H9 (cell line): ENCODE results near the gene OR13C8. TPM values are rescaled to one million over a fixed set of nuclear protein-coding genes. Genes with fewer than 3 reads are reported as not detected.

Experiments used
- DNase-seq: peaks from one replicate; pipeline ENCODE4 v3.0.0-alpha.2; 2017
- H2AFZ ChIP-seq: one replicate; pipeline ENCODE4 v1.6.1; 2013; ENCODE audit warnings: mild to moderate bottlenecking, low read length, control low read depth, moderate library complexity
- H2AK5ac ChIP-seq: 2 replicates; pipeline ENCODE4 v1.6.1; 2013; ENCODE audit warnings: low read length, control low read depth, mixed read lengths; ENCODE audit not compliant: insufficient read length
- H2BK120ac ChIP-seq: one replicate; pipeline ENCODE4 v1.6.1; 2013; ENCODE audit warnings: low read depth, mild to moderate bottlenecking, low read length, control low read depth, inconsistent platforms; ENCODE audit not compliant: poor library complexity, severe bottlenecking
- H2BK12ac ChIP-seq: 2 replicates; pipeline ENCODE4 v1.6.1; 2013; ENCODE audit warnings: low read length, control low read depth, mixed read lengths, low read depth; ENCODE audit not compliant: insufficient read length
- H2BK15ac ChIP-seq: 2 replicates; pipeline ENCODE4 v1.6.1; 2013; ENCODE audit warnings: low read depth, low read length, control low read depth
- H2BK20ac ChIP-seq: one replicate; pipeline ENCODE4 v1.6.1; 2013; ENCODE audit warnings: low read depth, mild to moderate bottlenecking, low read length, control low read depth, inconsistent platforms; ENCODE audit not compliant: poor library complexity, severe bottlenecking
- H2BK5ac ChIP-seq: 2 replicates; pipeline ENCODE4 v1.6.1; 2013; ENCODE audit warnings: low read length, control low read depth, mixed read lengths; ENCODE audit not compliant: insufficient read length
- H3K14ac ChIP-seq: 2 replicates; pipeline ENCODE4 v1.6.1; 2013; ENCODE audit warnings: low read length, control low read depth; ENCODE audit not compliant: insufficient read depth
- H3K18ac ChIP-seq: 2 replicates; pipeline ENCODE4 v1.6.1; 2013; ENCODE audit warnings: low read depth, mild to moderate bottlenecking, mixed read lengths, low read length, control low read depth; ENCODE audit not compliant: insufficient read length
- H3K23ac ChIP-seq: 2 replicates; pipeline ENCODE4 v1.6.1; 2013; ENCODE audit warnings: low read length, control low read depth, mixed read lengths, low read depth; ENCODE audit not compliant: insufficient read length
- H3K23me2 ChIP-seq: 2 replicates; pipeline ENCODE4 v1.6.1; 2013; ENCODE audit warnings: low read depth, mild to moderate bottlenecking, mixed read lengths, low read length, control low read depth; ENCODE audit not compliant: insufficient read length, poor library complexity, severe bottlenecking
- H3K27ac ChIP-seq: 2 replicates; pipeline ENCODE4 v1.5.1; 2013; ENCODE audit warnings: low read length, control low read depth, mixed read lengths, low read depth; ENCODE audit not compliant: insufficient read length
- H3K27me3 ChIP-seq: 2 replicates; pipeline ENCODE4 v1.6.1; 2013; ENCODE audit warnings: low read length, control low read depth, inconsistent platforms; ENCODE audit not compliant: insufficient read depth
- H3K4ac ChIP-seq: 2 replicates; pipeline ENCODE4 v1.6.1; 2013; ENCODE audit warnings: low read depth, mild to moderate bottlenecking, control low read depth, inconsistent platforms, low read length, moderate library complexity
- H3K4me1 ChIP-seq: 2 replicates; pipeline ENCODE4 v1.6.1; 2013; ENCODE audit warnings: low read length, control low read depth, inconsistent platforms; ENCODE audit not compliant: insufficient read depth
- H3K4me2 ChIP-seq: 2 replicates; pipeline ENCODE4 v1.6.1; 2013; ENCODE audit warnings: low read length, control low read depth, mixed read lengths; ENCODE audit not compliant: insufficient read length, insufficient read depth
- H3K56ac ChIP-seq: 2 replicates; pipeline ENCODE4 v1.6.1; 2013; ENCODE audit warnings: low read depth, mild to moderate bottlenecking, mixed read lengths, low read length, control low read depth; ENCODE audit not compliant: insufficient read length
- H3K79me1 ChIP-seq: 2 replicates; pipeline ENCODE4 v1.6.1; 2013; ENCODE audit warnings: low read depth, mild to moderate bottlenecking, moderate library complexity, low read length, control low read depth, inconsistent platforms; ENCODE audit not compliant: insufficient read depth, poor library complexity, severe bottlenecking
- H3K79me2 ChIP-seq: 2 replicates; pipeline ENCODE4 v1.6.1; 2013; ENCODE audit warnings: low read length, control low read depth, inconsistent platforms; ENCODE audit not compliant: insufficient read depth
- H3K9ac ChIP-seq: 2 replicates; pipeline ENCODE4 v1.6.1; 2013; ENCODE audit warnings: low read length, control low read depth, mixed read lengths; ENCODE audit not compliant: insufficient read length; ENCODE audit errors: extremely low read depth
- H3K9me3 ChIP-seq: one replicate; pipeline ENCODE4 v1.6.1; 2013; ENCODE audit warnings: low read depth, low read length, inconsistent platforms; ENCODE audit not compliant: control insufficient read depth
- H3T11ph ChIP-seq: one replicate; pipeline ENCODE4 v1.6.1; 2013; ENCODE audit warnings: mild to moderate bottlenecking, low read length, control low read depth, inconsistent platforms
- H4K20me1 ChIP-seq: one replicate; pipeline ENCODE4 v1.6.1; 2013; ENCODE audit not compliant: control insufficient read depth, insufficient read length, insufficient read depth
- H4K5ac ChIP-seq: 2 replicates; pipeline ENCODE4 v1.6.1; 2013; ENCODE audit warnings: low read depth, mild to moderate bottlenecking, mixed read lengths, low read length, control low read depth; ENCODE audit not compliant: insufficient read length
- H4K8ac ChIP-seq: replicated peaks from 2 replicates; pipeline ENCODE4 v1.6.1; 2013; ENCODE audit warnings: low read length, control low read depth, mixed read lengths, low read depth; ENCODE audit not compliant: insufficient read length
- H4K91ac ChIP-seq: 2 replicates; pipeline ENCODE4 v1.6.1; 2013; ENCODE audit warnings: low read depth, mild to moderate bottlenecking, moderate library complexity, mixed read lengths, low read length, control low read depth; ENCODE audit not compliant: insufficient read length
- H3K27ac Mint-ChIP-seq, 3 experiments: 2 replicates in 2 of 3; 3 replicates in 1 of 3; pipeline ENCODE4 v1.8.0; 2020 to 2021; ENCODE audit warnings: mixed read lengths in 3 of 3, mild to moderate bottlenecking in 1 of 3, moderate library complexity in 1 of 3
- H3K27me3 Mint-ChIP-seq: 2 replicates; pipeline ENCODE4 v1.8.0; 2021; ENCODE audit warnings: low read depth, mild to moderate bottlenecking, moderate library complexity, mixed read lengths
- H3K36me3 Mint-ChIP-seq, 3 experiments: 2 replicates in 2 of 3; 3 replicates in 1 of 3; pipeline ENCODE4 v1.8.0; 2020 to 2021; ENCODE audit warnings: low read depth in 3 of 3, mixed read lengths in 3 of 3; ENCODE audit not compliant: insufficient read depth in 1 of 3
- H3K4me1 Mint-ChIP-seq, 2 experiments: 2 replicates each; pipeline ENCODE4 v1.8.0; 2020; ENCODE audit warnings: mixed read lengths in 2 of 2
- H3K4me3 Mint-ChIP-seq, 2 experiments: 2 replicates in 1 of 2; 3 replicates in 1 of 2; pipeline ENCODE4 v1.8.0; 2020 to 2021; ENCODE audit warnings: mild to moderate bottlenecking in 2 of 2, mixed read lengths in 2 of 2, moderate library complexity in 1 of 2
- H3K9me3 Mint-ChIP-seq, 2 experiments: 2 replicates in 1 of 2; 3 replicates in 1 of 2; pipeline ENCODE4 v1.8.0; 2020; ENCODE audit warnings: mild to moderate bottlenecking in 2 of 2, mixed read lengths in 2 of 2, moderate library complexity in 1 of 2
- WGBS: extraction: QIAGEN DNeasy Blood & Tissue Kit; methylation state at CpG from one replicate; pipeline ENCODE4 v1.1.7; 2013; ENCODE audit warnings: missing lambda C conversion rate, low lambda C conversion rate, mixed read lengths; ENCODE audit not compliant: insufficient read length; ENCODE audit errors: extremely low coverage; 5-methylcytosine and 5-hydroxymethylcytosine counted together
- total RNA-seq: library from RNA; stranded (reverse); gene quantifications from 2 replicates; pipeline ENCODE4 v1.2.1, GENCODE V29; 2021
- TF ChIP-seq, protein P1 (sequence below): fragments of 200-600 bp; sonication (generic); conservative IDR thresholded peaks from 3 replicates; pipeline ENCODE4 v1.8.0; 2021; ENCODE audit warnings: antibody characterized with exemption, mild to moderate bottlenecking

OR13C8 gene
- total RNA-seq, 1 experiment from 2014 or later, result not detected

DNA sequence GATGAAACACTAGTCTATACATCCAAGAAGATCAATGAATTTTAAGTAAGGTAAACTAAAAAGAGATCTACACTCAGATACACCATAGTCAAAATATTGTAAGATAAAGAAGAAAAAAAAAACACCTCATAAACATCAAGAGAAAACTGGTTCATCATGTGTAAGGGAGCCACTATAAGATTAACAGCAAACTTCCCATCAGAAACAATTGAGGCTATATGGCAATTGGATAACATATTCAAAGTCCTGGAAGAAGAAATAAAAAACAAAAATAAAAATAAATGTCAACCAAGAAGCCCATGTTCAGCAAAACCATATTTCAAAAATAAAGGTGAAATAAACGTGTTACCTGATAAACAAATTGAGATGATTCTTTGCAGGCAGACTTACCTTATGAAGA is 3.6 kb downstream of the OR13C8 start:
- Histone ChIP-seq H3K14ac (no peak overlapping the region), H2BK20ac (no peak overlapping the region), H3K9me3 (no peaks in the 10 kb centered on the region), H3K23me2 (no peaks in the 10 kb centered on the region), H3K4ac (no peak overlapping the region), H3K9ac (no peak overlapping the region), H2BK5ac (no peak overlapping the region), H3K23ac (no peak overlapping the region), H2BK12ac (no peak overlapping the region), H3K27me3 (no peaks in the 10 kb centered on the region), H2AK5ac (no peak overlapping the region), H4K8ac (no peak overlapping the region), H3K4me2 (no peak overlapping the region), H3T11ph (no peak overlapping the region), H3K79me2 (no peaks in the 10 kb centered on the region), H3K56ac (no peak overlapping the region), H2AFZ (no peak overlapping the region), H4K5ac (no peak overlapping the region), H4K20me1 (no peaks in the 10 kb centered on the region), H2BK120ac (no peak overlapping the region), H3K4me1 (no peaks in the 10 kb centered on the region), H3K79me1 (no peaks in the 10 kb centered on the region), H3K27ac (no peak overlapping the region), H3K18ac (no peak overlapping the region), H2BK15ac (no peak overlapping the region), H4K91ac (no peak overlapping the region)
- TF ChIP-seq, protein P1, sequence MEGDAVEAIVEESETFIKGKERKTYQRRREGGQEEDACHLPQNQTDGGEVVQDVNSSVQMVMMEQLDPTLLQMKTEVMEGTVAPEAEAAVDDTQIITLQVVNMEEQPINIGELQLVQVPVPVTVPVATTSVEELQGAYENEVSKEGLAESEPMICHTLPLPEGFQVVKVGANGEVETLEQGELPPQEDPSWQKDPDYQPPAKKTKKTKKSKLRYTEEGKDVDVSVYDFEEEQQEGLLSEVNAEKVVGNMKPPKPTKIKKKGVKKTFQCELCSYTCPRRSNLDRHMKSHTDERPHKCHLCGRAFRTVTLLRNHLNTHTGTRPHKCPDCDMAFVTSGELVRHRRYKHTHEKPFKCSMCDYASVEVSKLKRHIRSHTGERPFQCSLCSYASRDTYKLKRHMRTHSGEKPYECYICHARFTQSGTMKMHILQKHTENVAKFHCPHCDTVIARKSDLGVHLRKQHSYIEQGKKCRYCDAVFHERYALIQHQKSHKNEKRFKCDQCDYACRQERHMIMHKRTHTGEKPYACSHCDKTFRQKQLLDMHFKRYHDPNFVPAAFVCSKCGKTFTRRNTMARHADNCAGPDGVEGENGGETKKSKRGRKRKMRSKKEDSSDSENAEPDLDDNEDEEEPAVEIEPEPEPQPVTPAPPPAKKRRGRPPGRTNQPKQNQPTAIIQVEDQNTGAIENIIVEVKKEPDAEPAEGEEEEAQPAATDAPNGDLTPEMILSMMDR, result no peak
- no peaks in the 10 kb centered on the region for H3K4me1 Mint-ChIP-seq
- DNase-seq, result no peak
- no peaks in the 10 kb centered on the region for H3K27me3 Mint-ChIP-seq
- peaks cover 9 to 15% of the 10 kb centered on the region in 2 experiments; a peak in 3 of 5 replicates for H3K9me3 Mint-ChIP-seq
- H3K27ac Mint-ChIP-seq, result no peak overlapping the region
- WGBS, result no CpG with 5 or more reads among the region's 1 CpG
- H3K36me3 Mint-ChIP-seq, result no peaks in the 10 kb centered on the region; a peak in 1 of 7 replicates
- no peak overlapping the region for H3K4me3 Mint-ChIP-seq
